A673 (cell line): ENCODE data around the gene LTN1. TPM values are rescaled to one million over a fixed set of nuclear protein-coding genes. Genes with fewer than 3 reads are reported as not detected.

ENCODE experiments used
- BruUV-seq: library from RNA; stranded (reverse); fragments of 400-500 nt; replicated peaks from 2 replicates; lab custom pipeline; 2021; lab: Mats Ljungman, UMichigan
- CTCF ChIA-PET: fragments of 300-600 bp; sonication (Branson Sonifier 250); formaldehyde crosslinking; loops from one replicate; lab custom pipeline; 2022; ENCODE audit warnings: antibody characterized with exemption; lab: Charles Lee
- POLR2A ChIA-PET: fragments of 300-600 bp; sonication (Branson Sonifier 250); formaldehyde crosslinking; loops from one replicate; lab custom pipeline; 2022; ENCODE audit warnings: antibody characterized with exemption; ENCODE audit not compliant: low non-redundant PET; lab: Charles Lee
- DNase-seq: peaks from one replicate; pipeline ENCODE4 v3.0.0-alpha.2; 2015; ENCODE audit warnings: low spot score
- H3K27ac ChIP-seq: fragments of 200-600 bp; sonication (generic); 2 replicates; pipeline ENCODE4 v1.5.1; 2016; ENCODE audit warnings: mixed run types, low read depth, mild to moderate bottlenecking, mixed read lengths, antibody characterized with exemption, low read length; ENCODE audit not compliant: poor library complexity, severe bottlenecking
- H3K27me3 ChIP-seq: fragments of 200-600 bp; sonication (generic); replicated peaks from 2 replicates; pipeline ENCODE4 v1.6.1; 2017; ENCODE audit warnings: mixed run types, low read depth, mild to moderate bottlenecking, mixed read lengths, antibody characterized with exemption, low read length; ENCODE audit not compliant: insufficient read depth, poor library complexity
- H3K36me3 ChIP-seq: fragments of 200-600 bp; sonication (generic); 2 replicates; pipeline ENCODE4 v1.6.1; 2016; ENCODE audit warnings: mixed run types, mild to moderate bottlenecking, mixed read lengths, antibody characterized with exemption, low read length; ENCODE audit not compliant: insufficient read depth, poor library complexity, severe bottlenecking
- H3K4me1 ChIP-seq: fragments of 200-600 bp; sonication (generic); 2 replicates; pipeline ENCODE4 v1.6.1; 2017; ENCODE audit warnings: mixed run types, mild to moderate bottlenecking, mixed read lengths, antibody characterized with exemption, low read length; ENCODE audit not compliant: insufficient read depth, poor library complexity, severe bottlenecking
- H3K4me3 ChIP-seq: fragments of 200-600 bp; sonication (generic); 2 replicates; pipeline ENCODE4 v1.5.1; 2016; ENCODE audit warnings: low read depth, mixed run types, mild to moderate bottlenecking, mixed read lengths, low read length; ENCODE audit not compliant: poor library complexity, severe bottlenecking
- H3K9me3 ChIP-seq: fragments of 200-600 bp; sonication (generic); 2 replicates; pipeline ENCODE4 v1.6.1; 2016; ENCODE audit warnings: mixed run types, low read depth, mild to moderate bottlenecking, mixed read lengths, antibody characterized with exemption, low read length; ENCODE audit not compliant: poor library complexity, severe bottlenecking
- EZH2 ChIP-seq: fragments of 200-600 bp; sonication (generic); IDR thresholded peaks from 2 replicates; pipeline ENCODE4 v1.6.1; 2017; ENCODE audit warnings: borderline replicate concordance, low read depth, mild to moderate bottlenecking, mixed read lengths, antibody characterized with exemption, low read length; ENCODE audit not compliant: poor library complexity, severe bottlenecking
- intact Hi-C: fragments of 100-400 bp; cut with micrococcal nuclease; formaldehyde crosslinking; loops from one replicate; pipeline ENCODE4 v1.10.0; 2022; ENCODE audit not compliant: unreplicated experiment
- total RNA-seq: library from RNA; stranded (reverse); gene quantifications from 2 replicates; pipeline ENCODE4 v1.2.3, GENCODE V29; 2021
- TF ChIP-seq, protein P1 (sequence below): fragments of 300-800, 200-600 bp; sonication (generic); conservative IDR thresholded peaks from 2 replicates; pipeline ENCODE4 v1.5.1; 2017; ENCODE audit warnings: low read depth, mild to moderate bottlenecking, antibody characterized with exemption, low read length, moderate library complexity, mixed read lengths

LTN1 gene
- total RNA-seq, 1 experiment from 2014 or later, result 25.3 TPM

DNA sequence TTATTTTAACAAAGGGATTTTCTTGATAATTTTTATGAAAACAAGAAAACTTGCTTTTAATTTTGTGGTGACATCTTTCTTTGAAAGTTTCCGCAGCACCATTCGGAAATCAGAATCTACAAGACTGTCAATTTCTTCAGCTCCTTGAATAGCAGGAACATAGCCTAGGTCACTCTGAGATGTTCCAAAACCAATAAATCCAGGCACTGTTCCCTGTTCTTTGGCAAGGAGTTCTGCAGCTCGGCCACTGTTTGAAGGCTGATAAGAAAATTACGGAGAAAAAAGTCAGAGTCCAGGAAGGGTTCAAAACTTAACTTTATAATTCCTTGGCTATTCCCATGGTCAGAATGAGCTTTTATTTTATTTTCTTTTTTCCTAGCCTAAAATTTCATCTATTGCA lies 6.0 kb downstream of the LTN1 start:
- POLR2A ChIA-PET, result no interaction called here
- CTCF ChIA-PET, result no interaction called here
- Histone ChIP-seq H3K27me3 (no peaks in the 10 kb centered on the region), H3K36me3 (peaks cover 26% of the 10 kb centered on the region), H3K4me1 (no peaks in the 10 kb centered on the region), H3K4me3 (no peak overlapping the region), H3K27ac (no peak overlapping the region), H3K9me3 (no peaks in the 10 kb centered on the region)
- no peak for DNase-seq
- no TSS peak for BruUV-seq
- intact Hi-C loops, result no loop called here
- TF ChIP-seq EZH2, result no peak
- TF ChIP-seq, protein P1, sequence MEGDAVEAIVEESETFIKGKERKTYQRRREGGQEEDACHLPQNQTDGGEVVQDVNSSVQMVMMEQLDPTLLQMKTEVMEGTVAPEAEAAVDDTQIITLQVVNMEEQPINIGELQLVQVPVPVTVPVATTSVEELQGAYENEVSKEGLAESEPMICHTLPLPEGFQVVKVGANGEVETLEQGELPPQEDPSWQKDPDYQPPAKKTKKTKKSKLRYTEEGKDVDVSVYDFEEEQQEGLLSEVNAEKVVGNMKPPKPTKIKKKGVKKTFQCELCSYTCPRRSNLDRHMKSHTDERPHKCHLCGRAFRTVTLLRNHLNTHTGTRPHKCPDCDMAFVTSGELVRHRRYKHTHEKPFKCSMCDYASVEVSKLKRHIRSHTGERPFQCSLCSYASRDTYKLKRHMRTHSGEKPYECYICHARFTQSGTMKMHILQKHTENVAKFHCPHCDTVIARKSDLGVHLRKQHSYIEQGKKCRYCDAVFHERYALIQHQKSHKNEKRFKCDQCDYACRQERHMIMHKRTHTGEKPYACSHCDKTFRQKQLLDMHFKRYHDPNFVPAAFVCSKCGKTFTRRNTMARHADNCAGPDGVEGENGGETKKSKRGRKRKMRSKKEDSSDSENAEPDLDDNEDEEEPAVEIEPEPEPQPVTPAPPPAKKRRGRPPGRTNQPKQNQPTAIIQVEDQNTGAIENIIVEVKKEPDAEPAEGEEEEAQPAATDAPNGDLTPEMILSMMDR, result no peak

DNA sequence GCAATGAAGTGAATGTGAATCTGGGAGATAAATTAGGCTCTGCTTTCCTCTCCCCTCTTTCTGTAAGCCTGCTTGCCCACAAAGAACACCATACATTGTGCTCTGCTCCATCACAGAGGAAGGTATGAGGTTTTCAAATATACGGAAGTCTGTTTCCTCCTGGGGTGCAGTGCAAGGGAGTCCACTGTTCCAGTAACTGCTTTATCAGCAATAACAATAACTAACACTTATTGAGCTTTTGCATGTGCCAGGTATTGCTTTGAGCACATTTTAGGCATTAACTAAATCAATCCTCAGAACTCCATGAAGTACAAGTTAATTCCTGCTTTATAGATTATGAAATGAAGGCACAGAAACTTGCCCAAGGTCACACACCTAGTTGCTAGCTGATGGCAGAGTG lies 10.0 kb downstream of the LTN1 start:
- DNase-seq, result no peak
- Histone ChIP-seq H3K4me3 (no peak overlapping the region), H3K36me3 (peaks cover 37% of the 10 kb centered on the region), H3K9me3 (no peaks in the 10 kb centered on the region), H3K27me3 (no peaks in the 10 kb centered on the region), H3K27ac (no peak overlapping the region), H3K4me1 (no peaks in the 10 kb centered on the region)
- CTCF ChIA-PET, result no interaction called here
- intact Hi-C loops, result no loop called here
- TF ChIP-seq, protein P1, result no peak
- no peak for TF ChIP-seq EZH2
- POLR2A ChIA-PET, result no interaction called here
- no TSS peak for BruUV-seq

DNA sequence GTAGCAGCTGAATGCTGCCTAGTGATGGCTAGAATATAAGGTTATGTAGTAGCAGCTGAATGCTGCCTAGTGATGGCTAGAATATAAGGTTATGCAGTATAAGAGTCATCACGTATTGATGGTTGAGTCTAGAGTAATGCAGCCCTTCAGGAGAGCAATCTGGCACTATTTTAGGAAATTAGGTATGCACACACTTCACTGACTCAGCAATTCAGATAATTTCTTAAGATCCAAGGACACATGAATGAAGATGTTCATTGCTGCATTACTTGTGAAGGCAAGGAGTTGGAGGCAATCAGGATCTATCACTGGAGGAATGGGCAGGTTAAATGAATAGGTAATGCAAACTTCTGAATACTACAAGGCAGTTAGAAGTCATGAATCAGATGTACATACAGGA lies 13.6 kb downstream of the LTN1 start:
- no peak for DNase-seq
- TF ChIP-seq, protein P1, result no peak
- no peak for TF ChIP-seq EZH2
- CTCF ChIA-PET, result no interaction called here
- POLR2A ChIA-PET, result no interaction called here
- BruUV-seq, result no TSS peak
- H3K36me3 ChIP-seq, result peaks cover 34% of the 10 kb centered on the region
- H3K4me1 ChIP-seq, result no peaks in the 10 kb centered on the region
- no peaks in the 10 kb centered on the region for H3K9me3 ChIP-seq
- intact Hi-C loops, result no loop called here
- no peaks in the 10 kb centered on the region for H3K27me3 ChIP-seq
- no peak overlapping the region for H3K4me3 ChIP-seq
- H3K27ac ChIP-seq, result no peak overlapping the region
